HEK293 (cell line): ENCODE data around the gene TFG.

Source experiments
- CTCF ChIA-PET: fragments of 350-600 bp; formaldehyde crosslinking; extraction: SDS; loops from one replicate; lab custom pipeline; 2021; ENCODE audit warnings: antibody characterized with exemption; lab: Yijun Ruan, JAX
- POLR2A ChIA-PET: fragments of 300-600 bp; formaldehyde crosslinking; extraction: SDS; loops from one replicate; lab custom pipeline; 2020; ENCODE audit warnings: antibody characterized with exemption, inconsistent platforms; lab: Yijun Ruan, JAX
- H3K27ac ChIP-seq: fragments of 200-500 bp; sonication (Bioruptor generic); 2 replicates; pipeline ENCODE4 v1.5.1; 2014; ENCODE audit warnings: low read depth, low read length, control low read depth, inconsistent platforms; ENCODE audit errors: extremely low read depth
- H3K36me3 ChIP-seq, 2 experiments: fragments of 200-500 bp in 1 of 2; sonication (Bioruptor generic) in 1 of 2; 1 replicate in 1 of 2; 2 replicates in 1 of 2; pipeline ENCODE4 v1.5.1; 2014 to 2017; ENCODE audit warnings: inconsistent platforms in 2 of 2, low read length in 2 of 2; ENCODE audit not compliant: control insufficient read depth in 2 of 2, insufficient read depth in 1 of 2
- H3K4me1 ChIP-seq: fragments of 200-500 bp; sonication (Bioruptor generic); 2 replicates; pipeline ENCODE4 v1.5.1; 2014; ENCODE audit warnings: mild to moderate bottlenecking, low read length, inconsistent platforms; ENCODE audit not compliant: control insufficient read depth, insufficient read depth
- H3K4me3 ChIP-seq: 2 replicates; pipeline ENCODE4 v1.5.1; 2011; ENCODE audit warnings: low read depth, mild to moderate bottlenecking, control low read depth, low read length, moderate library complexity
- H3K9me3 ChIP-seq: fragments of 200-500 bp; sonication (Bioruptor generic); 2 replicates; pipeline ENCODE4 v1.5.1; 2014; ENCODE audit warnings: low read depth, low read length, inconsistent platforms; ENCODE audit not compliant: control insufficient read depth, insufficient read depth
- BCL11A ChIP-seq: fragments of 450-650 bp; formaldehyde crosslinking; IDR thresholded peaks from 2 replicates; pipeline ENCODE4 v1.5.1; 2016; ENCODE audit warnings: low read depth, missing biosample characterization, missing genetic modification characterization
- HOXC10 ChIP-seq: sonication (generic); formaldehyde crosslinking; IDR thresholded peaks from 2 replicates; pipeline ENCODE4 v1.8.1; 2023; ENCODE audit warnings: mild to moderate bottlenecking, missing genetic modification reagents
- KLF7 ChIP-seq: fragments of 450-650 bp; formaldehyde crosslinking; IDR thresholded peaks from 2 replicates; pipeline ENCODE4 v1.5.1; 2016; ENCODE audit warnings: missing biosample characterization, missing genetic modification characterization, borderline replicate concordance
- KLF9 ChIP-seq: fragments of 450-650 bp; formaldehyde crosslinking; IDR thresholded peaks from 2 replicates; pipeline ENCODE4 v1.5.1; 2016; ENCODE audit warnings: missing biosample characterization, missing genetic modification characterization, low read depth
- OSR2 ChIP-seq: fragments of 450-650 bp; formaldehyde crosslinking; IDR thresholded peaks from 2 replicates; pipeline ENCODE4 v1.5.1; 2016; ENCODE audit warnings: missing biosample characterization, missing genetic modification characterization
- PATZ1 ChIP-seq: fragments of 450-650 bp; formaldehyde crosslinking; IDR thresholded peaks from 2 replicates; pipeline ENCODE4 v1.5.1; 2016; ENCODE audit warnings: missing biosample characterization, missing genetic modification characterization
- SCRT1 ChIP-seq: fragments of 450-650 bp; formaldehyde crosslinking; IDR thresholded peaks from 2 replicates; pipeline ENCODE4 v1.5.1; 2016; ENCODE audit warnings: missing biosample characterization, missing genetic modification characterization, borderline replicate concordance
- SCRT2 ChIP-seq: fragments of 450-650 bp; formaldehyde crosslinking; IDR thresholded peaks from 2 replicates; pipeline ENCODE4 v1.5.1; 2016; ENCODE audit warnings: missing biosample characterization, missing genetic modification characterization
- ZBTB44 ChIP-seq: fragments of 450-650 bp; IDR thresholded peaks from 2 replicates; pipeline ENCODE4 v1.5.1; 2018; ENCODE audit warnings: missing biosample characterization, mild to moderate bottlenecking, missing genetic modification characterization
- ZBTB6 ChIP-seq: fragments of 450-650 bp; formaldehyde crosslinking; IDR thresholded peaks from 2 replicates; pipeline ENCODE4 v1.5.1; 2017; ENCODE audit warnings: missing biosample characterization, missing genetic modification characterization
- ZFP69B ChIP-seq: fragments of 450-650 bp; formaldehyde crosslinking; IDR thresholded peaks from 2 replicates; pipeline ENCODE4 v1.5.1; 2016; ENCODE audit warnings: missing biosample characterization, missing genetic modification characterization
- ZNF112 ChIP-seq: fragments of 450-650 bp; formaldehyde crosslinking; IDR thresholded peaks from 2 replicates; pipeline ENCODE4 v1.5.0; 2017; ENCODE audit warnings: missing biosample characterization, missing genetic modification characterization
- ZNF211 ChIP-seq: fragments of 450-650 bp; formaldehyde crosslinking; IDR thresholded peaks from 2 replicates; pipeline ENCODE4 v1.5.1; 2016; ENCODE audit warnings: low read depth, missing biosample characterization, missing genetic modification characterization
- ZNF223 ChIP-seq: fragments of 450-650 bp; formaldehyde crosslinking; IDR thresholded peaks from 2 replicates; pipeline ENCODE4 v1.5.1; 2016; ENCODE audit warnings: missing biosample characterization, missing genetic modification characterization
- ZNF292 ChIP-seq: fragments of 450-650 bp; formaldehyde crosslinking; IDR thresholded peaks from 2 replicates; pipeline ENCODE4 v1.5.1; 2016; ENCODE audit warnings: low read depth, missing biosample characterization, missing genetic modification characterization, borderline replicate concordance
- ZNF423 ChIP-seq: fragments of 450-650 bp; formaldehyde crosslinking; IDR thresholded peaks from 2 replicates; pipeline ENCODE4 v1.5.1; 2016; ENCODE audit warnings: missing biosample characterization, missing genetic modification characterization
- ZNF580 ChIP-seq: fragments of 450-650 bp; formaldehyde crosslinking; IDR thresholded peaks from 2 replicates; pipeline ENCODE4 v1.5.1; 2016; ENCODE audit warnings: missing biosample characterization, missing genetic modification characterization
- ZNF629 ChIP-seq: fragments of 450-650 bp; formaldehyde crosslinking; IDR thresholded peaks from 2 replicates; pipeline ENCODE4 v1.5.1; 2017; ENCODE audit warnings: missing biosample characterization, missing genetic modification characterization
- ZNF658 ChIP-seq: fragments of 450-650 bp; formaldehyde crosslinking; IDR thresholded peaks from 2 replicates; pipeline ENCODE4; 2016; ENCODE audit warnings: missing biosample characterization, missing genetic modification characterization
- ZSCAN5A ChIP-seq: fragments of 450-650 bp; formaldehyde crosslinking; IDR thresholded peaks from 2 replicates; pipeline ENCODE4 v1.5.1; 2016; ENCODE audit warnings: missing biosample characterization, missing genetic modification characterization

The TFG gene

GRCh38 chr3:100726706-100727105, 17.4 kb downstream of the TFG start:
- H3K27ac ChIP-seq, result no peak overlapping the region
- TF ChIP-seq ZNF211 (tag by site-specific recombination) (no peak), ZBTB44 (tag by site-specific recombination) (no peak), KLF7 (tag by site-specific recombination) (no peak), KLF9 (no peak), ZBTB6 (tag by site-specific recombination) (no peak), OSR2 (tag by site-specific recombination) (no peak), ZNF658 (tag by site-specific recombination) (no peak), ZNF629 (no peak), ZNF223 (tag by site-specific recombination) (no peak)
- H3K4me1 ChIP-seq, result no peaks in the 10 kb centered on the region
- no peak overlapping the region for H3K4me3 ChIP-seq
- ChIA-PET POLR2A (interaction anchor here (2.9 kb wide), 1 partner anchor 18 kb away, joined by 9 read pairs; the partner anchor contains the start of gene TFG), CTCF (interaction anchor here (0.5 to 1.4 kb wide), 4 partner anchors 9 to 895 kb away, joined by 3 to 4 read pairs (median 3); no protein-coding TSS in a partner anchor)
- H3K36me3 ChIP-seq, result peaks cover 25 to 75% of the 10 kb centered on the region in 2 experiments
- no peaks in the 10 kb centered on the region for H3K9me3 ChIP-seq

GRCh38 chr3:100730524-100730923, 21.2 kb downstream of the TFG start:
- CTCF ChIA-PET, result no interaction called here
- Histone ChIP-seq H3K4me1 (no peaks in the 10 kb centered on the region), H3K27ac (no peak overlapping the region), H3K4me3 (no peak overlapping the region), H3K36me3 (peaks cover 18 to 70% of the 10 kb centered on the region in 2 experiments), H3K9me3 (no peaks in the 10 kb centered on the region)
- POLR2A ChIA-PET, result no interaction called here
- TF ChIP-seq ZFP69B (no peak), SCRT2 (tag by site-specific recombination) (peak; percentile 74), ZNF112 (no peak), SCRT1 (tag by site-specific recombination) (peak; percentile 22; the same call in 1 of the 2 replicates), ZNF292 (tag by site-specific recombination) (no peak), ZNF423 (no peak)

- Histone ChIP-seq H3K36me3 (peaks cover 28 to 70% of the 10 kb centered on the region in 2 experiments), H3K4me1 (no peaks in the 10 kb centered on the region), H3K4me3 (no peak overlapping the region), H3K9me3 (no peaks in the 10 kb centered on the region), H3K27ac (no peak overlapping the region)
- POLR2A ChIA-PET, result interaction anchor here (0.5 kb wide), 1 partner anchor 339 kb away, joined by 5 read pairs; no protein-coding TSS in a partner anchor
- TF ChIP-seq ZSCAN5A (tag by site-specific recombination) (no peak), ZNF580 (tag by site-specific recombination) (no peak), HOXC10 (CRISPR knock-in tag) (no peak), PATZ1 (no peak), BCL11A (no peak)
- CTCF ChIA-PET, result interaction anchor here (1.4 kb wide), 1 partner anchor 270 kb away, joined by 3 read pairs; no protein-coding TSS in a partner anchor
Observed at GRCh38 chr3:100732435-100732834, 23.1 kb downstream of the TFG start.
